Fibroblast of skin of right quadriceps (primary cell): Measurements from ENCODE around the gene SPRYD3.
"Not testable (repeated sequence)": the region's sequence is repeated elsewhere in the genome, so short reads cannot be mapped to it uniquely, and the experiment has no call there.

Experiments
- DNase-seq: peaks from one replicate; pipeline ENCODE4 v3.0.0-alpha.2; 2013

The SPRYD3 gene

GRCh38 chr12:53101931-53102781 lies 23.0 kb upstream of the SPRYD3 start:
- DNase-seq: no peak

DNA sequence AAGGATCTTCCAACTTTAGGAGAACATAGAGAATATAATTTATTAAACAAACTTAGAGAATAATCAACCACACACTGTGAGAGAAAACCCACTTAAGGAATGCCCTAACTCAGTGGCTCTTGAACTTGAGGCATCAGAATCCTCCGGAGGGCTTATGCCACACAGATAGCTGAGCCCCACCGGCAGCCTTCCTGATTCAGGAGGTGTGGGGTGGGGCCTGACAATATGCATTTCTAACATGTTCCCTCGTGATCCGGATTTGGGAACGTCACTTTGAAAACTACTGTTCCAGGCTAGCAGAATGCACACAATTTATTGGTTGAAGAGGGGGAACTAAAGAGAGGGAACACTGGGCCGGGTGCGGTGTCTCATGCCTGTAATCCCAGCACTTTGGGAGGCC lies 22.1 kb upstream of the SPRYD3 start:
- no peak for DNase-seq

DNA sequence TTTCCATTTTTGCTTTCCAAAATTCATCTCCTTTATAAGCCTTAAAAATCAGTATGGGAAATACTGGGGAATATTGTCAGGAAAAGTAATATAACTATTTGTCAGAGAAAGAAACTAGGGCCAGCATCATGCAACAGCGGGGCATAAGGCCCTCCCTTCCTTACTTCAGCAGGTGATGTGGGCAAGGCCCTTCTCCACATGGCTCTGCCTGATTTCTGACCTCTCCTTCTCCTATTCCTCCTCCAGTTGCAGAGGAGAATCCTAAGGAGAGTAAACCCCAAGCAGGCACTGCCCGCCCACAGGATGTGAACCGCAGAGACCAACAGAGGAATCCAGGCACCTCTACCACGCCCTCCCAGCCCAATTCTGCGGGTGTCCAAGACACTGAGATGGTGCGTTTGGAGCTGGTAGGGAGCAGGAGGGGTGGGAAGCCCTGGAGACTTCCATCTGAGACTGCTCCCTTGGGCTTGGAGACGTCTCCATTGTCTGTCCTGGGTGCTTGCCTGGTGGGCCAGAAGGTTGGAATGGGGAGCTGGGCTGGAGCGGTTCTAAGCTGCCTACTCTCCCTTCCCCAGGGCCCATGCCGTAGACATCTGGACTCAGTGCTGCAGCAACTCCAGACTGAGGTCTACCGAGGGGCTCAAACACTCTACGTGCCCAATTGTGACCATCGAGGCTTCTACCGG lies 21.4 kb upstream of the SPRYD3 start:
- no peak for DNase-seq

- DNase-seq: peak; percentile 97
Observed at GRCh38 chr12:53099071-53099882, 20.1 kb upstream of the SPRYD3 start.

GRCh38 chr12:53098354-53098981 lies 19.3 kb upstream of the SPRYD3 start:
- DNase-seq: peak; percentile 88

DNA sequence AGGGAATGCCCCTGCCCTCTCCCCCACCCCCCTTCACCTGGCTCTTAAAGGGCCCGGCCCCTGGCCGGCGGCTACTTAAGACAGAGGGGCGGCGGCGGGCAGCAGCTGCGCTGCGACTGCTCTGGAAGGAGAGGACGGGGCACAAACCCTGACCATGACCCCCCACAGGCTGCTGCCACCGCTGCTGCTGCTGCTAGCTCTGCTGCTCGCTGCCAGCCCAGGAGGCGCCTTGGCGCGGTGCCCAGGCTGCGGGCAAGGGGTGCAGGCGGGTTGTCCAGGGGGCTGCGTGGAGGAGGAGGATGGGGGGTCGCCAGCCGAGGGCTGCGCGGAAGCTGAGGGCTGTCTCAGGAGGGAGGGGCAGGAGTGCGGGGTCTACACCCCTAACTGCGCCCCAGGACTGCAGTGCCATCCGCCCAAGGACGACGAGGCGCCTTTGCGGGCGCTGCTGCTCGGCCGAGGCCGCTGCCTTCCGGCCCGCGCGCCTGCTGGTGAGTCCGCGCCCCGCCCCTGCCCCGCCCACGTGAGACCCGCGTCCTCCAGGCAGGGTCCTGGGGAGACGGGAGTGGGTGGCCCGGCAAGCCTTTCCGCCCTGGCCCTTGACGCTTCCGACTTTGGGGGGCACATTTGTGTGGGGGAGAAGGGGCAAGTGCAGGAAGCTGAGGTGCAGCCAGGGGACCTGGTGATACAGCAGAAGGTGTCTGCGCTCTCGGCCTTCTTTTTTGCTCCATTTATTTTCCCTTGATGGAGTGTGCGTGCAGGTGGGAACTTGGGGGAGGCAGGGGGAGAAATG lies 18.6 kb upstream of the SPRYD3 start, which contains the start of gene IGFBP6:
IGFBP6 (plus strand) TSS at position 104 of the 790 bp plus-strand sequence; CDS start at position 155, 51 bp downstream.
- peak; percentile 46 for DNase-seq

- DNase-seq: peak; percentile 42
Observed at GRCh38 chr12:53097207-53097563, 18.0 kb upstream of the SPRYD3 start.

DNA sequence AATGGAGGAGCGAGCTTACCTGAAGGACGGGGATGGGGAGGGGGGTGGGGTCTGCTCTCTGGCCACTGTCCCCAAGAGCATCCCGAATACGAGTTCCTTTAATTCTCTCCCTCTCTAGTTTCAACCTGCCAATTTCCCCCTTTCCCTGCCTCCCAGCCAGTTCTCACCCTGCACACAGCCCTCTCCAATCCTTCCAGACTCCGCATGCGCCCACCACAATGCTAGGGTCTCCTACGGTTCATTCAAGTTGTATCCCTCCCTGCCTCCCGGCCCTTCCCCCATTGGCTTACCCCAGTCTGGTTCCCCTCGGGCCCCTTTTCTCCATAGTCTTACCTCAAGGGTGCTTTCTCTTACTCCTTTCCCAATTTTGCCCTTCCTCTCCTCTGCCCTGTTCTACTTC lies 17.6 kb upstream of the SPRYD3 start:
- DNase-seq: no peak

DNA sequence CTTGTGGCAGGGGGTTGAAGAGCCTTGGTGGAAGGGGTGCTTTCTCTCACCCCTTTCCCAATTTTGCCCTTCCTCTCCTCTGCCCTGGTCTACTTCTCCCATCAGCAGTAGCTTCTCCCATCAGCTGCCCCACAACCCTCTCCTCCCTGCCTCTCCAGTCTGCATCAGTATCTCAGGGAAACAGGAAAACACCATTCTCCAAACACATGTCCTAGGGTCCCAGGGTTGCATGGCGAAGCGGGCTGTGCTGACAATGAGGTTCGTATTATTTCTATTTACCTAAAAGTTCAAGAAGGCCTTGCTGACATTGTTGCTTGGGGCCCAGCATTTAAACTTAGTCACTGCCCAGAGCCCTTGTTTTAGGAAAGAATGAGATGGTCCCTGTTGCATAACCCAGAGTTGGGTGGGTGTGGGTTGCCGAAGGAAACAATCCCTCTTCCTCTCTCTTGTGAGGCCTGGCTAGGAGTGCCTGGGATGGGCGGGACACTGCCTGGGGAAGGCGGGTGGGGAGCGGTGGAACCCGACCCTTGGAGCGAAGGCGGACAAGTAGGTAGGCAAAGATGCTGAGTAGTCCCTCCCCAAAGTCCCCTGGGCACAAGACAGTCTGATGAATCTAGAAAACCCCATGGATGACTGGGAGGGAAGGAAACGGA lies 17.0 kb upstream of the SPRYD3 start:
- peak; percentile 89 for DNase-seq

DNA sequence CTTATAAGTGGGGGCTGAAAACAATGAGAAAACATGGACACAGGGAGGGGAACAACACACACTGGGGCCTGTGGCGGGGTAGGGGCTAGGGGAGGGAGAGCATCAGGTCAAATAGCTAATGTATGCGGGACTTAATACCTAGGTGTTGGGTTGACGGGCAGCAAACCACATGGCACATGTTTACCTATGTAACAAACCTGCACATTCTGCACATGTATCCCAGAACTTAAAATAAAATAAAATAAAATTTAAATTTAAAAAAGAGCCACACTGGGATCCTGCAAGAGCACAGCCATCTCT lies 16.4 kb upstream of the SPRYD3 start:
- DNase-seq: not testable (repeated sequence)

- DNase-seq: not testable (repeated sequence)
Observed at GRCh38 chr12:53094796-53095595, 15.8 kb upstream of the SPRYD3 start.

DNA sequence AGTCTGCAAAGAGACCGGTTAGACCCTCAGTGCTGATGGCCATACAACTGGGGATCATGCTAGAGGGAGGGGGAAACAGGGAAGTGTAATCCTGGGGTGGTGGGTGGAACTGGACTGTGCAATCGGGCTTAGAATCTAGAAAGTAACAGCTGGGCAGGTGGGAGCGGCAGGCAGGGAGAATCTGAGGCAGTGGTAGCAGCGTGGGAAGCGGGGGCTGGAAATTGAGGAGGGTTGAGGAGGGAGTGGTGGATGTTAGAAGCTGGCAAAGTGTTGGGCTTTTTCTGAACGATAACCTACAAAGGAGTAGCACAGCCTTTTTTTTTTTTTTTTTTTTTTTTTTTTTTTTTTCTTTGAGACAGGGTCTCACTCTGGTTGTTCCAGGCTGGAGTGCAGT lies 15.2 kb upstream of the SPRYD3 start:
- no peak for DNase-seq

DNA sequence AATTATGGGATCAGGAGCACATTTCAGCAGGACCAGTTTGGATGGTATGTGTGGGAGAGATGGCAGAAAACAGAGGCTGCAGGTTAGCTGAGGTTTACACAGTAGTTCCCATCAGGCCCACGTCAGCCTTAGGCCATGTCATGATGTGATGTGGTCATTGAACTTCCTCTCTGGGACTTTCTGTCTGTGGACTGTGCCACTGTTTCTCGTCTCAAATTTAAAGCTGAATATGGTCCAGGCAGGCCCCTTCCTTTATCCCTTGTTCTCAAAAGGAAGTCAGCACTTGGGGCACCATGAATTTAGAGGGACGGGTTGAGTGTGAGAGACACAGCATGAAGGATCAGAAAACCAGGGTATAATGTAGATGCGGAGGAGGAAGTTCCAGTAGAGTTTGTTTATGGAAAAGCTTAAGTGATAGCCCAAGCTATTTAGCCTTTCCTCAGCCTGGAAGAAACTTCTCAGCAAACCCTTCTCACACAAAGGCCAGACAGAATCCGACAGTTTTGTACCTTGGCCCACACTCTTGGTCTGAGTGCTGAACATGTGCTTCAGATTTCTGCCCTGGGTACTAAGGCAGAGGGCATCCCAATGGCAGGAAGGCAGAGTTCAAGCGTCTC lies 14.7 kb upstream of the SPRYD3 start:
- no peak for DNase-seq

DNA sequence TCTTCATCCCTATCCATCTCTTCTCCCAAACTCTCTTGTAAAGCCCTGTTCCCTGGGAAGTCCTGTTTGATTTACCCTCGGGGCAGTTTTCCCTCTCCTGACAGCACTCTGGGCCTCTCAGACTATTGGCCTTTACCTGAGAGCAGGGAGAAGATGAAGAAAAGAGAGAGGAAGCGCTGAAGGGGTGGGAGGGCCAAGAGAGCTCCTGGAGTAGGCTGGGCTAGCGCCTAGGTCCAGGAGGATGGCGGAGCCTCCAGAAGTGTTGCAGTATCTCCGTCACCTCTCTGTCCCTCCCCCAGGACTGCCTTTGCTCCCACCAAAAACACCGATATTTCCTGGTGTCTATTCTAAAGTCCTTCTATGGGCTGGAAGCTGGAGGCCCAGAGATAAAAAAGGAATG lies 12.6 kb upstream of the SPRYD3 start:
- DNase-seq: no peak

GRCh38 chr12:53090554-53090953 lies 11.4 kb upstream of the SPRYD3 start:
- DNase-seq: no peak

DNA sequence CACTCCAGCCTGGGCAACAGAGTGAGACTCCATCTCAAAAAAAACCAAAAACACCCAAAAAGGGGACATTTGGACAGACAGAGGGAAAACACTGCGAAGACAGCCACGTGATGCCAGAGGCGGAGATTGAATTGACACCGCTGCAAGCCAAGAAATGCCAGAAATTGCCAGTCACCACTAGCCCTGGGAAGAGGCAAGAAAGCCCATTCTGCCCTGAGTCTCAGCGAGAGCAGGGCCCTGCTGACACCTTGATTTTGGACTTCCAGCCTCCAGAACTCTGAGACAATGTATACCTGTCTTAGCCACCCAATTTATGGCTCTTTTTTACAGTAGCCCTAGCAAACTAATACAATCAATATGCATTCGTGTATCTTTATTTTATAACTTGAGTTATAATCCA lies 10.9 kb upstream of the SPRYD3 start:
- DNase-seq: no peak

DNA sequence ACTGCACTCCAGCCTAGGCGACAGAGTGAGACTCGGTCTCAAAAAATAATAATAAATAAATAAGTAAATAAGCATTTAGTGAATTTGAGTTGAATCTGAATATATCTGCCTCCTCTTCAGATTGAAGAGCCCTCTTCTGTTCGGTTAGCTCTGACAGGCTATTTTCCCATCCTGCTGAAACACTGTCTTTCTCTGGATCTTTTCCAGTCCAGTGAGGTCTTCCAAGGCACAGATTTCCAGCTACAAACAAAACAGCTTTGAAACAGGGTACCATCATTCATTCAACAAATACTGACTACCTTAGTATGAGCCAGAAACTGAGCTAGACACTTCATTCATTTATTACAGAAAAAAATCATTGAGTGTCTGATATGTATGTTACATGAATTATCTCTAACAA lies 7.2 kb upstream of the SPRYD3 start:
- no peak for DNase-seq

- no peak for DNase-seq
Observed at GRCh38 chr12:53082637-53083175, 3.5 kb upstream of the SPRYD3 start.

- DNase-seq: peak; percentile 32
Observed at GRCh38 chr12:53078425-53079225, 565 bp downstream of the SPRYD3 start.
